Stimulated activated CD8-positive, alpha-beta memory T cell treated with anti-CD3 and anti-CD28 coated beads, Interleukin-15, amount 100 ng/mL, for 4 hours (primary cell): ENCODE results near the gene RPRD1B.

ENCODE experiments used
- DNase-seq, 2 donors: peaks; one replicate each; pipeline ENCODE4 v3.0.0-alpha.2; 2020; ENCODE audit warnings: low read depth in 2 of 2

The RPRD1B gene

DNA sequence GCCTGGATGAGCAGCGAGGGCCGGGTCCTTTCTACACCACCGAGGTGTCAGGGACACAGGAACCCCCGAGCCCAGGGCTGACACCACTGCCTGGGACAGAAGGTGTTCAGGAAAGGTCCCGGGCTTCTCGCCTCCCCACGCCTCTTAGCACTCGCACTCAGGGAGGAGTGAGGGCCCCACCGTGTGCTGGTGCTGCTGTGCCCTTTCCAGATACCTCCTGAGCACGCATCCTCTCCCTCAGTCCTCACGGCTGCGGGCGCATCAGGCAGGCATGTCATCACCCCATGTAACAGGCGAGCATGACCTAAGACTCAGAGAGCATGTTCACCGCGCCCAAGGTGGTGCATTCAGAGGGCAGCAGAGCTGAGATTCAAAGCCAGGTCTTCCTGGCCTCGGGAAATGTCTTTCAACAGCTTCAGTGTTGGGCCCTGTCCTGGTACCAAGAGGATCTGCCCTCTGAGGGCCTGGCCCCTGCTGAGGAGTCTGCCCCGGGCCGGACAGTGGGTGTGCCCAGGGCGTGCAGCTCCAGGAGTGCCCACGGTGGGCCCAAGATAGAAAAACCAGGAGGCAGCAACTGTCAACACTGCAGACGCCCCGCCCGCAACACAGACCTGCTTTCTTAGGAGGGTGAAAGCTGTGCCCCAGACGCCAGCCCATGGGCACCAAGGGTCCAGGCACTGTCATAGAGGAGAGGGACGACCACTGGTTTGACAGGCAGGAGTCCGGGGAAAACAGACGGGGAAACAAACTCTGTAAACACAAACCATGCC is 102.3 kb downstream of the RPRD1B start:
- DNase-seq: no peak

DNA sequence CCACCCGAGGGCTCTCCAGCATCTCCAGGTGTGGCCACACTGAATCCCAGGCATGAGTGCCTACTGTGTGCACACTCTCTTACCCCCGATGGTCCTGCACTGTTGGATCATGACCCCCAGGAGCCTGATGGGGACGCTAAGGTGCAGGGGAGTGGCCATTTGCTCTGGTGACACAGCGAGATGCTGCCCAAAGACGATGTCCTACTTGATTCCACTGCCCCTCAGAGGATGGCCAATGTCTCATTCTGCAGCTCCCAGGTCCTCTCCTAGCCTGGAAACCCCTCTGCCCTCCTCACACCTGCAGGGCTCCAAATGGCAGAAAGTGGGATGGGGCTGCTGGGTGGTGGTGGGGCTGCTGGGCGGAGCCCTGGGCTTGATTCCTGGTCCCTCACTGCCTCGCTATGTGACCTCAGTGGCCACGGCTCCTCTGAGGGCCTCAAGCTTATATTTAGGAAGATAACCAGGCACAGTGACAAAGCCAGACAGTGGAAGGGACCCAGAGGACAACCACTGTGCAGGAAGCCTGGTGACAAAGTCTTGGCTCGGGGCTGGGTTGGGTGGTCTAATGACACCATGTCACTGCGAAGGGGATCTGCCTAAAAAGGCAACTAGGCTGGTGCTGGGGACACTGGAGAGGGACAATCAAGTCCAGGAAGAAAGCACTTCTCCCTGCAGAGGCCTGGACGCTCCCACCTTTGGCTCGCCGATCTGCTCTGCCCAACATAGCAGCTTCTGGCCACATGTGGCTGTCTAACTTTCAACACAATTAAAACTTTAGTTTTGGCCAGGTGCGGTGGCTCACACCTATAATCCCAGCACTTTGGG is 103.1 kb downstream of the RPRD1B start:
- DNase-seq: no peak

DNA sequence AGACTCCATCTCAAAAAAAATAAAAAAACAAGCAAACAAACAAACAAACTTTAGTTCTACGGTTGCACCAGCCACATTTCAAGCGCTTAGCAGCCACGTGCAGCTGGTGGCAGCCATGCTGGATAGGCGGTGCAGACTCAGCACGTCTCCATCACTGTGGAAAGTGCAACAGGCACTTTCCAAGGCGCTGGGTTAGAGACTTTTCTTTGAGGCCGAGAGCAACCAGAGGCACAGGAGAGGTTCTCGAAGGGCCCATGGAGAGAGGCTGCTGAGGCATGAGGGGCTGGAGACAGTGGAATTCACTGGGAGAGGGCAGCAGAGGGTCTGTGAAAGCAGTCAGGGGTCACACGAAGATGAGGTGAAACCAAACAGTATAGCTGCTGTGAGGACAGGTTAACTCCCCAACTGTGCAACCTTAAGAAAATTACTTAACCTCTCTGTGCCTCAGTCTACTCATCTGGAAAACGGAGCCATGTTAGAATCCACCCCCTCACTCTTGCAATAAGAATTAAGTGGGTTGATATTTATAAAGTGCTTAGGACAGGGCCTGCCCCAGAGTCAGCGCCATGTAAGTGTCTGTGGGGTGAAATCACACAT is 104.0 kb downstream of the RPRD1B start:
- DNase-seq: no peak

DNA sequence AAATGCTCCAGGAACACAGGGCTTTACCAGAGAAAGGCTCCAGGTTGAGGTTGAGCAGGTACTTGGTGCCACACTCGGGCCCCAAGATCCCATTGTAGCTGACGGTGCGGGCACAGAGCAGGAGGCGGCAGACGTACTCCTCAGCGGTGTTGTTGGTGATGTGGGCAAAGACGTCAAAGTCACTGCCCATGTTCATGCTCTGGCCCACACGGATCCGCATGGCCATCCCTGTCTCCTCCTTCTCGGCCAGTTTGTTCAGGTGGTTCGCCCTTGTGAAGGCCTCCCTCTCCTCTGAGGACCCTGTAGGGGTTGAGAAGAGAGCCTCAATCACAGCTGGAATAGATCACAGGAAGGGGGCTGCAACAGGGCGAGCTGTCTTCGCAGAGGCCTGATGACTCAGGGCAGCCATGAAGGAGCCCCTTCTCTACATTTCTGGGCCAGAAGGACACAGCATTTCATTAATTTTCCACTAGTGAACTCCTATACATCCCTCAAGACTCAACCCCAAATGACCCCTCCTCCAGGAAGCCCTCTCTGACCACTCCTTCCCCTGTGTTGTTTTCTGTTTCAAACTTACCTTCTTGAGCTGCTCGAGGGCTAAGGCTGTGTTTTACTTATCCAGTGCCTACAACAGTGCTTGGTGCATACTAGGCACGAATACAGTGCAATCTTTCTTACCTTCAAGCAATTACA is 104.7 kb downstream of the RPRD1B start:
- DNase-seq: no peak

DNA sequence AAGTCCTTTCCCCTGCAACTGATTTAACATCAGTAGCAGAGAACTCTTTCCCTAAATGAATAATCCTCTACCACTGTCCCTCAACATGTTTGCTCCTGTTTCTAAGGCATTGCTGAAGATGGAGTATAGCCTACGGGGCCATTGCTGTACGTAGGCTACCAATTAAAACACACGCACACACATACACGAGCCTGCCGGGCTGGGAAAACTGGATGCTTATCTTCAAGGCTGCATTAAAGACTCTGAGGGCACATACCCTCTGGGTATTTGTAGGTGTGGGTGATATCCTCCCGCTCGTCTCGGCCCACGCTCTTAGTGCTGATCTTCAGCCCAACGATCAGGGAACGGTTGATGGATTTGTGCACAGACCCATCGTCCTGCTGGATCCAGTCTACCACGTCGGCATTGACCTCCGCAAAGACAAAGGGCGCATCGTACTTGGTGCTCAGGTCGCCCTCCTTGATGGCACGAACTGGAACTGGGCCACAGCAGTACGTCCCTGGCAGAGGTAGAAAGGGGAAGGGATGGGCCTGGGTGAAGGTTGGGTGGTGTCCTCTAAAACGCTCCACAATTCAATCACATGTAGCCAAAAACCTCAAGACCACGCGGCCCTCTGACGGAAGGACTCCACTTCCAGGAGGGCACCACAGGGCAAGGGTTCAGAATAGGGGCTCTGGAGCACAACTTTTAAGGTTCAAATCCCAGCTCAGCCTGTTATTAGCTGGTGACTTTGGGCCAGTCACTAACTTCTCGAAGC is 105.8 kb downstream of the RPRD1B start:
- no peak for DNase-seq

DNA sequence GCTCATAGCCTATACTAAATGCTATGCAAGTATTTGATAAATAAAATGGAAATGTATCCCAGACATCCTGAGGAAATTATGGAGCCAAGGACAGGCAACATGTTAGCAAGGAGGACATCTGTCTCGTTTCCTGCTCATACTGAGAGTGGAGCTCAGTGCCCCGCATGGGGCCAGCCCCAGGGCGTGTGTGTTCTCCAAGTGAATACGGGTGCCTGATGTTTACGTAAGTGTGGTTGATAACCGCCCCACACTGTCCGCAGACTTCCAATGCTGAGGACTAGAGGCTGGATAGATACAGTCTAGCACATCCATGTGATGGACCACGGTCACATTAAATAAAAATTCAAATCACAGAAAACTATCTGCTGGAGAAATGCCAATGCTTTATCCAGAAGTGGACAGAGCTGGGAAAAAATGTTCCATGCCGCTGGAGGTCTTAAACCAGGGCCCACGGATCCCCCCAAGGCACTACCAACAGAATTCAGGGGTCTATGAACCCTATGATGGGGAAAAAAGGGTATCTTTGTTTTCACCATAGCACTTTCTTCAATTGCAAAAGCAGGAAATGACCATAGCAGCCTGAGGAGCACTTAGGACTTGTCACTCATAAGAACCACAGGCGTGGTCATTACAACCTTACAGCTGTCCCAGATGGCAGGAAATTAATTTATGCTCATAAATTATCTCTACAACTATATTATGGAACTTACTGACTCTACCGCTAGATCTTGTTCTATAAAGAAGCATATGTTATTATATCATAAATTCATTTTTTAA is 106.6 kb downstream of the RPRD1B start:
- no peak for DNase-seq

DNA sequence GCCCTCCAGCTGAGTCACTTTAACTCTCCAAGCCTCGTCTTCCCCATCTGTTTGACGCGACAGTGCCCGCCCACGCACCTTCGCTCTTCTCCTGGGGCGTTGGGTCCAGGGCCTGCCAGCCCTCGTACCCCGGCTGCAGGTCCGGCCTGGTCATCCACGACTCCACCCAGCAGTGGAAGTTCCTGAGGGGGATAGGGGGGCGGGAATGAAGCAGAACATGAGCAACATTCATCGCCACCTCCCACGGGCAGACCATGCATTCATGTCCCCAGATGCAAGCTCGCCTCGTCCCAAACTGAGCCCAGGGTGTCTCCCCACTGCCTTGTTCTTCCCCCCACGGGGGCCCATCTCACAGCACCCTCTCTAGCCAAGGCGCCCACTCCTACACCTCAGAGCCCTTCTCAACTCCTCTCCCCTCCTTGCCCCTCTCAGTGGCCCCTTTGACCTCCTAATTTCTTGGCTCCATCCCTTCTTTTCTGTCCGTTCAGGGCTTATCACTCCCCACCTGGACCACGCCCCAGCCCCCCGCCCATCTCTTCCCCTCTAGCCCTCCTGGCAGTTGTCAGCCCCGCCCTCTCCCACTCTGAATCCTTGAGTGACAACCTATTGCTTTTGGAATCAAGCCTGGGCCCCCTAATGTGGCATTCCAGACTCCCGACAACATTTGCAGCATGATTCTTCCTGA is 107.8 kb downstream of the RPRD1B start:
- DNase-seq: no peak
